Left lung (tissue), 10 donors: ENCODE data around the gene TUBB1. TPM values are rescaled to one million over a fixed set of nuclear protein-coding genes. Genes with fewer than 3 reads are reported as not detected.

Experiments used
- ATAC-seq: fragments of 200-7000 bp; cut with Tn5 transposase; one replicate; pipeline ENCODE4 v1.9.1; 2020; ENCODE audit warnings: moderate library complexity
- DNase-seq, 4 donors: peaks; one replicate each; pipeline ENCODE4 v3.0.0-alpha.2; 2013 to 2020
- H3K27ac ChIP-seq, 2 donors: fragments of 200-600 bp; sonication (generic) in 1 of 2; one replicate each; pipeline versions ENCODE4 v1.5.0 to v1.8.0; 2020 to 2021
- H3K27me3 ChIP-seq, 2 donors: fragments of 200-600 bp; sonication (generic) in 1 of 2; one replicate each; pipeline versions ENCODE4 v1.5.0 to v1.8.0; 2020 to 2021
- H3K36me3 ChIP-seq, 2 donors: fragments of 200-600 bp; sonication (generic) in 1 of 2; one replicate each; pipeline versions ENCODE4 v1.5.0 to v1.8.0; 2020 to 2021
- H3K4me1 ChIP-seq, 2 donors: fragments of 200-600 bp; one replicate each; pipeline ENCODE4 v1.8.0; 2021
- H3K4me3 ChIP-seq, 2 donors: fragments of 200-600 bp; sonication (generic) in 1 of 2; one replicate each; pipeline versions ENCODE4 v1.5.0 to v1.8.0; 2020 to 2021; ENCODE audit warnings: mild to moderate bottlenecking in 1 of 2
- H3K9me3 ChIP-seq, 2 donors: fragments of 200-600 bp; sonication (generic) in 1 of 2; one replicate each; pipeline versions ENCODE4 v1.5.0 to v1.8.0; 2020 to 2021
- CTCF ChIP-seq, 2 donors: fragments of 200-600 bp; sonication (generic) in 1 of 2; IDR thresholded peaks; one replicate each; pipeline versions ENCODE4 v1.5.0 to v1.8.0; 2021; ENCODE audit warnings: antibody characterized with exemption in 2 of 2
- intact Hi-C, 2 donors: fragments of 100-400 bp; cut with DNase I; formaldehyde crosslinking; loops; one replicate each; pipeline versions ENCODE4 v1.11.2 to v1.14.2; 2022
- polyA plus RNA-seq, 6 donors: library from polyadenylated mRNA; unstranded; fragments of 120-200 nt; gene quantifications; one replicate each; pipeline ENCODE4 v1.2.1, GENCODE V29; 2013; ENCODE audit not compliant: insufficient read length in 6 of 6
- total RNA-seq, 2 donors: library from RNA; stranded (reverse); fragmentation: NEBNext Ultra II Directional; extraction: Animal tissue kit (Norgen Biotek cat#: 25700); gene quantifications; one replicate each; pipeline ENCODE4 v1.2.1, GENCODE V29; 2021
- donor health status: DM: no; HTN: yes; CAD: no.
- donor health status: DM: no; HTN: no; CAD: no.

Gene TUBB1
- total and polyA plus RNA-seq, 8 donors: 2.0 to 5.7 (median 4.3) TPM

- Histone ChIP-seq H3K4me1 (peaks cover 10 to 34% of the 10 kb centered on the region in 2 donors), H3K27ac (no peak overlapping the region), H3K9me3 (no peaks in the 10 kb centered on the region), H3K36me3 (peaks cover 0 to 70% of the 10 kb centered on the region in 2 donors), H3K27me3 (no peaks in the 10 kb centered on the region), H3K4me3 (no peak overlapping the region)
- ATAC-seq: no peak
- intact Hi-C loops: no loop called here
- no peak for DNase-seq
- TF ChIP-seq CTCF (IDR thresholded peaks at IDR 0.05): no peak
These were observed 4.9 kb downstream of the TUBB1 start for GRCh38 chr20:59024111-59024530.

GRCh38 chr20:59025086-59025485, 5.9 kb downstream of the TUBB1 start:
- no peaks in the 10 kb centered on the region for H3K27me3 ChIP-seq
- peaks cover 0 to 78% of the 10 kb centered on the region in 2 donors for H3K36me3 ChIP-seq
- no peak for ATAC-seq
- DNase-seq: no peak
- no peak for TF ChIP-seq CTCF (IDR thresholded peaks at IDR 0.05)
- no peaks in the 10 kb centered on the region for H3K9me3 ChIP-seq
- intact Hi-C loops: no loop called here
- peaks cover 16 to 44% of the 10 kb centered on the region in 2 donors for H3K4me1 ChIP-seq
- H3K4me3 ChIP-seq: no peak overlapping the region
- no peak overlapping the region for H3K27ac ChIP-seq

- H3K36me3 ChIP-seq: peaks cover 0 to 81% of the 10 kb centered on the region in 2 donors
- H3K4me3 ChIP-seq: no peak overlapping the region
- no peak for ATAC-seq
- no peaks in the 10 kb centered on the region for H3K27me3 ChIP-seq
- intact Hi-C loops: no loop called here
- H3K27ac ChIP-seq: no peak overlapping the region
- no peak for TF ChIP-seq CTCF (IDR thresholded peaks at IDR 0.05)
- no peaks in the 10 kb centered on the region for H3K9me3 ChIP-seq
- no peak for DNase-seq
- peaks cover 17 to 48% of the 10 kb centered on the region in 2 donors for H3K4me1 ChIP-seq
These were observed 6.3 kb downstream of the TUBB1 start for GRCh38 chr20:59025511-59025910.

GRCh38 chr20:59026904-59027740, 7.9 kb downstream of the TUBB1 start:
- no peaks in the 10 kb centered on the region for H3K27me3 ChIP-seq
- H3K36me3 ChIP-seq: peaks cover 0 to 80% of the 10 kb centered on the region in 2 donors
- H3K9me3 ChIP-seq: no peaks in the 10 kb centered on the region
- H3K4me1 ChIP-seq: peaks cover 29 to 61% of the 10 kb centered on the region in 2 donors
- no peak for TF ChIP-seq CTCF (IDR thresholded peaks at IDR 0.05)
- no peak for DNase-seq
- no peak for ATAC-seq
- intact Hi-C loops: no loop called here
- H3K4me3 ChIP-seq: no peak overlapping the region
- no peak overlapping the region for H3K27ac ChIP-seq

GRCh38 chr20:59027741-59028320, 8.6 kb downstream of the TUBB1 start:
- Histone ChIP-seq H3K4me3 (no peak overlapping the region), H3K9me3 (no peaks in the 10 kb centered on the region), H3K36me3 (peaks cover 0 to 73% of the 10 kb centered on the region in 2 donors), H3K27me3 (no peaks in the 10 kb centered on the region), H3K4me1 (peaks cover 30 to 64% of the 10 kb centered on the region in 2 donors), H3K27ac (no peak overlapping the region)
- DNase-seq: no peak
- no peak for ATAC-seq
- intact Hi-C loops: no loop called here
- TF ChIP-seq CTCF (IDR thresholded peaks at IDR 0.05): no peak
